ENCODE data around the gene JMJD8.

The JMJD8 gene

GRCh38 chr16:677316-678190, 6.6 kb downstream of the JMJD8 start:
- no peak for DNase-seq (ENCODE audit: low read depth in 2 of 2, low spot score in 1 of 2)

GRCh38 chr16:676913-677312, 7.2 kb downstream of the JMJD8 start:
- no peak for DNase-seq (ENCODE audit: low read depth in 2 of 2, low spot score in 1 of 2)

- DNase-seq (ENCODE audit: low read depth in 2 of 2, low spot score in 1 of 2) = no peak
Observed at GRCh38 chr16:676565-676902, 7.6 kb downstream of the JMJD8 start.

GRCh38 chr16:675884-676564, 8.1 kb downstream of the JMJD8 start:
- DNase-seq (ENCODE audit: low read depth in 2 of 2, low spot score in 1 of 2) = no peak

DNA sequence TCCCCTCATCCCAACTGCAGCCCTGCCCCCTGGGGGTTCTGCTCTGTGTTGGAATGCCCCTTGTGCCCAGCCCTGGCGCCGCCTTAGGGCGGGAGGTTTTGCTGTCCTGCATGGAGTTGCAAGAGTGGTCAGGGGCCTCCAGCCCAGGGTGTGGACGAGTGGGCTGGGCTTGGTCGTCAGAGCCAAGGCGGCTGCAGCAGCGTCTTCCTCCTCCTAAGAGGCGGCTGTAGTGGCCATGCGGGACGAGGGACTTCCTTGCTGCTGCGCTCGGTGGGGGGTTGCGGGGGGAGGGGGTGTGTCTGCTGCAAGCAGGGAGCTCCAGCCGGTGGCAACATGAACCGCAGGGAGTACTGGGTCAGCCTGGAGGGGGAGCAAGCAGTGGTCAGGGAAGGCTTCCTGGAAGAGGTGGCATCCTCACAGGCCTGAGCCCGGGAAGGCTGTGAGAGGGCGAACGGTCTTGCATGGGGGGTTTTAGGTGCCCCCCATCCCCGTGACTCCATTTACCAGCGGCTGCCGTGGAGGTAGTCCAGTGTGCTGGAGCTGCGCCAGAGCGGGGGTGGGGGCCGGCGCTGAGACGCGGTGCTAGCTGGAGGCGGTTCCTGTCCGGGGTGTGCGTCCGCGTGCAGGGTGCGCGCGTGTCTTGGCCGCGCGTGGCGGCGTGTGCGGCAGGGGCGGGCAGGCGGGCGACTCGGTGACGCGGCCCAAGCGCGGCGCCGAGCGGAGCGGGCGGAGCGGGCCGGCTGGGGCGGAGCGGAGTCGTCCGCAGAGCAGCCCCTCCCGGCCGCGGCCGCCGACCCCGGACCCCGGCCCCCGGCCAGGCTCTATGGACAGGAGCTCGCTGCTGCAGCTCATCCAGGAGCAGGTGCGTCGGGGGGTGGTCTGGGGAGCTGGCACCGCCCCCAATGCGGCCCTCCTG, 8.9 kb downstream of the JMJD8 start, which contains the start of gene RHBDL1:
Gene RHBDL1, plus strand, starts transcription at position 704 of the 916 bp plus-strand sequence. Its CDS starts 120 bp downstream, at position 824.
- no peak for DNase-seq (ENCODE audit: low read depth in 2 of 2, low spot score in 1 of 2)

DNA sequence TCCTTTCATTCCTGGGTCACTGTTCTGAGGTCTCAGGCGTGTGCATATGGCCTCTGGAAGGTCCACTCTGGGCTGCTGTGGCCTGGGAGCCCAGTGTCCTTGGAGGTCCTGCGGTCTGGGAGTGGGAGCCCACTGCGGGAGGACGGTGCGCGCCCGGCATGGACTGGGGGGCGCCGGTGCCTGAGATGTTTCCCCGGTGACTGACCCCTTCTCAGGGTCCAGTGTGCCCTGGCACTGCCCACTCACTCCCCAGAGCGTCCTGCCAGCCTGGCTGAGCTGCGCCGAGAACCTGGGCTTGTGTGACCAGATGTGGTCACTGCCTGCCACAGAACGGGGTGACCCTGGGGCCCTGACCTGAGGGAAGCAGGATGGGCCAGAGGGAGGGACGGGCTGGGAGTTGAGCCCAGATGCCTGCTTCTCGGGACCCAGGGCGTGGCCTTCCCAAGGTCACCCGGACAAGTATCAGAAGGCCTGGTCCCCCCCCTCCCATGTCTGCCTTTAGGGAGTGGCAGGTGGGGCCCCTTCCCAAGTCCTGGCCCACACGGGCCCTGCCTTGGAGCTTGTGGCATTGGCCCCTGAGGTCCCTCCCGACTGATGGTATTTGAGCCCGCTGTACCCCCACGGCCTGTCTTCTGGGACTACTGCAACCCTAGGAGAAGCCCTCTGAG, 9.8 kb downstream of the JMJD8 start:
- DNase-seq (ENCODE audit: low read depth in 2 of 2, low spot score in 1 of 2) = no peak

- no peak for DNase-seq (ENCODE audit: low read depth in 2 of 2, low spot score in 1 of 2)
Observed at GRCh38 chr16:673399-673991, 10.6 kb downstream of the JMJD8 start.

- no peak for DNase-seq (ENCODE audit: low read depth in 2 of 2, low spot score in 1 of 2)
Observed at GRCh38 chr16:672851-673250, 11.3 kb downstream of the JMJD8 start.

GRCh38 chr16:672371-672770, 11.8 kb downstream of the JMJD8 start:
- DNase-seq (ENCODE audit: low read depth in 2 of 2, low spot score in 1 of 2) = no peak

GRCh38 chr16:671353-672131, 12.6 kb downstream of the JMJD8 start:
- DNase-seq (ENCODE audit: low read depth in 2 of 2, low spot score in 1 of 2) = no peak

DNA sequence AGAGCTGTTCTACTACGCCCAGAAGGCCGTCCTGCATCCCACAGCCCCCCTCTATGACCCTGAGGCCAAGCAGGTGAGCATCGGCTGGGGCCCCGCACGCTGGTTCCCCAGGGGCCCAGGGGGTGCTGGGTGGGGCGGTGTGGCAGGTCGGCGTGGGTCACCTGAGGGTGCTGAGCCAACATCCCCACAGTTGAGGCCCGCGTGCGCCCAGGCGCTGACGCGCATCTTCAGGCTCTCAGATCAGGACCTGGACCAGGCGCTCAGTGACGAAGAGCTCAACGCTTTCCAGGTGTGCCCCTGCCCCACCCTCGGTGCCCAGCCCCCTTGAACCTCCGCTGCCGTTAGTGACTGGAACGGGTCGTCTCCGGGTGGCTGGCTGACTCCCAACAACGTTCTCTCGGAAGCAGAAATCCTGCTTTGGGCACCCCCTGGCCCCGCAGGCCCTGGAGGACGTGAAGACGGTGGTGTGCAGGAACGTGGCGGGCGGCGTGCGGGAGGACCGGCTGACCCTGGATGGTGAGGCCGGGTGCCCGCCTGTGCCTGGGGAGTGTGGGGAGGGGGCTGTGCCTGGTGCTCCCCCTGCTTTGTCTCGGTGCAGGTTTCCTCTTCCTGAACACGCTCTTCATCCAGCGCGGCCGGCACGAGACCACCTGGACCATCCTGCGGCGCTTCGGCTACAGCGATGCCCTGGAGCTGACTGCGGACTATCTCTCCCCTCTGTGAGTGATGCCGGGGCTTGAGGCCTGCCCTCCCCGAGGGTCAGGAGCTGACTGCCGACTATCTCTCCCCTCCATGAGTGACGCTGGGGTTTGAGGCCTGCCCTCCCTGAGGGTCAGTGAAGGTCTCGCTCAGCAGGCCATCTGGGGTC, 13.4 kb downstream of the JMJD8 start:
- DNase-seq (ENCODE audit: low read depth in 2 of 2, low spot score in 1 of 2) = no peak

GRCh38 chr16:669666-670065, 14.5 kb downstream of the JMJD8 start:
- no peak for DNase-seq (ENCODE audit: low read depth in 2 of 2, low spot score in 1 of 2)

- no peak for DNase-seq (ENCODE audit: low read depth in 2 of 2, low spot score in 1 of 2)
Observed at GRCh38 chr16:668519-669171, 15.5 kb downstream of the JMJD8 start.

- peak; percentile 79 to 83 for DNase-seq (ENCODE audit: low read depth in 2 of 2, low spot score in 1 of 2)
Observed at GRCh38 chr16:667780-668518, 16.2 kb downstream of the JMJD8 start, which contains the start of gene RHOT2. Gene RHOT2, plus strand, starts transcription at chr16:668132. Its CDS starts 68 bp downstream, at chr16:668200.

- DNase-seq (ENCODE audit: low read depth in 2 of 2, low spot score in 1 of 2) = no peak
Observed at GRCh38 chr16:667113-667779, 16.9 kb downstream of the JMJD8 start.

GRCh38 chr16:666572-666971, 17.6 kb downstream of the JMJD8 start:
- no peak for DNase-seq (ENCODE audit: low read depth in 2 of 2, low spot score in 1 of 2)

DNA sequence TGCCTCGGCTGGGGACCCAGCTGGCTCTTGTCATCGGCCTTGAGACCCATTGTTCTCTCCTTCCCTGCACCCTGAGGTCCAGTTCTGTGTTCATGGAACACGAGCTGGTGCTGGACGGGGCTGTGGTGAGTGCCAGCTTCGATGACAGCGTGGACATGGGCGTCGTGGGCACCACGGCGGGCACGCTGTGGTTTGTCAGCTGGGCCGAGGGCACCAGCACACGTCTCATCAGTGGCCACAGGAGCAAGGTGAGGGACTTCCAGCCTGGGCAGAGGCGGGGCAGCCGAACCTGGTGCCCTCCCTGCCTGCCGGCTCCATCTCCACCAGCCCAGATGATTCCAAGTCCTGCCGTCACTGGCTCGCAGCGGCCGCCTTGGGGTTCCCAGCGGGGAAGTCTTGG, 21.5 kb downstream of the JMJD8 start:
- no peak for DNase-seq (ENCODE audit: low read depth in 2 of 2, low spot score in 1 of 2)

Measured in stimulated activated CD8-positive, alpha-beta memory T cell treated with anti-CD3 and anti-CD28 coated beads, Interleukin-4, amount 100 ng/mL, for 1 hour (primary cell).